ENCODE data around the gene SDF2L1. TPM values are rescaled to one million over a fixed set of nuclear protein-coding genes. Genes with fewer than 3 reads are reported as not detected.

The SDF2L1 gene
- total and polyA plus RNA-seq, 2 of the 13 experiments (the other 11 are each of a cell fraction or from before 2014, with no cell fraction given) = 18.0 to 57.4 TPM

DNA sequence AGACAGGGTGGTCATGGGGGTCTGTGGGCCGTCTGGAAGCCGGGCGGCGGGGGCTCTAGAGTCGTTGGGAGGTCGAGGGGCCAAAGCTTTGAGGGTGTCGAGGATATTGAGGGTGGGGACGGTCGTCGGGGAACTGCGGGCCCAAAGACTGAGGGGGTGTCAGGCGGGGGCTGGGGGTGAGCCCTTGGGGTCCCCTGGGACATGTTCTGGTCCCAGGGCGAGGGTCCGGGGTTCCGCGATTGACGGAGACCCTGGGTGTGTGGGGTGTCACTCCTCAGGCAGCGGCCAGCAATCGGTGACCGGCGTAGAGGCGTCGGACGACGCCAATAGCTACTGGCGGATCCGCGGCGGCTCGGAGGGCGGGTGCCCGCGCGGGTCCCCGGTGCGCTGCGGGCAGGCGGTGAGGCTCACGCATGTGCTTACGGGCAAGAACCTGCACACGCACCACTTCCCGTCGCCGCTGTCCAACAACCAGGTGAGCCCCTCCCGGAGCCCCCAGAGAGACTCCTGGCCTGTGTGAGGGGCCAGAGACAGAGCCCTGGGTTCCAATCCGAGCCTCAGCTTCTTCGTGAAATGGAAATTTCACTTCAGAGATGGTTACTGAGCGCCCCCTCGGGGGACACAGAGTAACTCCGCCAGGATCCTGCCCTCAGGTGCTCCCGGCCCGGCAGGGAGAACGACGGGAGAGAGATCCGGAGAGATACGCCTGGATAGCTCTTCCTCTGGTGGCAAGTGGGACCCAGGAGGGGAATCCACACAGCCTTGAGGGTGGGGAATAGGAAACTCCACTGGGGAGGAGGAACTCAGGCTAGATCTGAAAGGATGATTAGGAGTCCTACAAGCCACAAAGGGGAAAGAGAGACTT is 714 bp downstream of the SDF2L1 start:
- TSS peak; percentile 60 for BruUV-seq (replicated peaks)
- H3K4me2 ChIP-seq (ENCODE audit: low read depth, low read length) = peak overlapping the region; percentile 82
- peak overlapping the region; percentile 78 for H3K27ac ChIP-seq (ENCODE audit: extremely low read length, insufficient read depth, low read length)
- no peaks in the 10 kb centered on the region for H4K20me1 ChIP-seq (ENCODE audit: insufficient read depth, low read length)
- H3K4me3 ChIP-seq (replicated peaks in 1 of 3; ENCODE audit: insufficient read depth in 1 of 3, low read depth in 2 of 3, low read length in 3 of 3) = peak overlapping the region; percentile 66 to 87 (median 85)
- peaks cover 10% of the 10 kb centered on the region for H3K79me2 ChIP-seq (ENCODE audit: insufficient read depth, low read length)
- ChIA-PET CTCF (ENCODE audit: low intra/inter-chr PET ratio, low total read pairs) (interaction anchor here (1.6 to 3.0 kb wide), 3 partner anchors 13 to 49 kb away, joined by 3 to 16 read pairs (median 11); partner anchors contain the start of gene YDJC), POLR2A (interaction anchor here (0.6 to 3.3 kb wide), 11 partner anchors 7 to 685 kb away, joined by 3 to 58 read pairs (median 5); partner anchors contain the start of genes CCDC116, PPIL2 and YDJC)
- H3K36me3 ChIP-seq (replicated peaks in 1 of 2; ENCODE audit: control insufficient read depth in 1 of 2, insufficient read depth in 2 of 2, low read length in 2 of 2) = peaks cover 0 to 13% of the 10 kb centered on the region in 2 experiments; a peak in 2 of 5 replicates
- H3K9me3 ChIP-seq (ENCODE audit: low read length) = no peaks in the 10 kb centered on the region
- no peak overlapping the region for H2AFZ ChIP-seq (ENCODE audit: low read length)
- peaks cover 56% of the 10 kb centered on the region for H3K4me1 ChIP-seq (ENCODE audit: insufficient read depth, low read length)
- intact Hi-C loops (cut with micrococcal nuclease; ENCODE audit: unreplicated experiment) = loop anchor here (2.0 to 5.0 kb wide), 2 partner anchors 18 to 51 kb away; no protein-coding TSS in a partner anchor
- no peaks in the 10 kb centered on the region for H3K27me3 ChIP-seq (ENCODE audit: control insufficient read depth in 1 of 2, insufficient read depth in 2 of 2, low read length in 2 of 2)
- H3K9ac ChIP-seq (ENCODE audit: insufficient read depth, low read depth, low read length) = peak overlapping the region; percentile 79
- ATAC-seq (peak; percentile 50), DNase-seq (ENCODE audit: low spot score) (peak; percentile 62), FAIRE-seq (peak; percentile 86)
- WGBS (ENCODE audit: low lambda C conversion rate) = 2% methylated on average over 26 of the region's 56 CpGs
- in situ Hi-C loops (cut with HindIII; ENCODE audit: extremely low pct_ligation_motif_present, low pct_unique_long_range_greater_than_20kb) = no loop called here
- TF ChIP-seq ZNF558 (CRISPR knock-in tag; IDR thresholded peaks at IDR 0.05; ENCODE audit: borderline replicate concordance) (no peak), NFKBIZ (CRISPR knock-in tag; IDR thresholded peaks at IDR 0.05) (no peak), ZNF782 (CRISPR knock-in tag; IDR thresholded peaks at IDR 0.05; ENCODE audit: borderline replicate concordance) (peak; percentile 24; the same call in 1 of the 2 replicates), NAIF1 (CRISPR knock-in tag; IDR thresholded peaks at IDR 0.05; ENCODE audit: borderline replicate concordance) (0 out of 2 replicates have a peak, but pooled peaks have one; percentile 32), SATB2 (CRISPR knock-in tag; IDR thresholded peaks at IDR 0.05) (no peak), KAT8 (CRISPR knock-in tag; IDR thresholded peaks at IDR 0.05) (0 out of 2 replicates have a peak, but pooled peaks have one; percentile 54), MEF2D (CRISPR knock-in tag; IDR thresholded peaks at IDR 0.05) (0 out of 2 replicates have a peak, but pooled peaks have one; percentile 31), ZNF674 (CRISPR knock-in tag; IDR thresholded peaks at IDR 0.05; ENCODE audit: low read depth) (no peak), TAF15 (IDR thresholded peaks at IDR 0.05; ENCODE audit: low read depth, low read length, poor library complexity, severe bottlenecking) (no peak), KDM2A (CRISPR knock-in tag; IDR thresholded peaks at IDR 0.05; ENCODE audit: borderline replicate concordance, low read depth) (peak; percentile 49; the same call in 1 of the 2 replicates), AKAP8 (CRISPR knock-in tag; IDR thresholded peaks at IDR 0.05) (peak; percentile 26; the same call in 1 of the 2 replicates), KMT2A (CRISPR knock-in tag; IDR thresholded peaks at IDR 0.05) (no peak; the same call in 1 of the 2 replicates), NFKB2 (CRISPR knock-in tag; IDR thresholded peaks at IDR 0.05; ENCODE audit: borderline replicate concordance) (peak; percentile 40; the same call in 1 of the 2 replicates), HDAC1 (CRISPR knock-in tag; IDR thresholded peaks at IDR 0.05) (peak; percentile 53; the same call in 1 of the 2 replicates), SAFB2 (CRISPR knock-in tag; IDR thresholded peaks at IDR 0.05; ENCODE audit: borderline replicate concordance, low read depth) (peak; percentile 58; the same call in 1 of the 2 replicates), ZNF3 (CRISPR knock-in tag; IDR thresholded peaks at IDR 0.05) (0 out of 2 replicates have a peak, but pooled peaks have one; percentile 26), TBX3 (IDR thresholded peaks at IDR 0.05; ENCODE audit: borderline replicate concordance) (no peak), SRF (IDR thresholded peaks at IDR 0.05; ENCODE audit: low read depth, low read length) (no peak)
- TF ChIP-seq, protein P1, sequence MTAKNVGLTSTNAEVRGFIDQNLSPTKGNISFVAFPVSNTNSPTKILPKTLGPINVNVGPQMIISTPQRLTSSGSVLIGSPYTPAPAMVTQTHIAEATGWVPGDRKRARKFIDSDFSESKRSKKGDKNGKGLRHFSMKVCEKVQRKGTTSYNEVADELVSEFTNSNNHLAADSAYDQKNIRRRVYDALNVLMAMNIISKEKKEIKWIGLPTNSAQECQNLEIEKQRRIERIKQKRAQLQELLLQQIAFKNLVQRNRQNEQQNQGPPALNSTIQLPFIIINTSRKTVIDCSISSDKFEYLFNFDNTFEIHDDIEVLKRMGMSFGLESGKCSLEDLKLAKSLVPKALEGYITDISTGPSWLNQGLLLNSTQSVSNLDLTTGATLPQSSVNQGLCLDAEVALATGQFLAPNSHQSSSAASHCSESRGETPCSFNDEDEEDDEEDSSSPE (CRISPR knock-in tag; IDR thresholded peaks at IDR 0.05) = peak; percentile 47; the same call in 1 of the 2 replicates
- TF ChIP-seq, protein P2, sequence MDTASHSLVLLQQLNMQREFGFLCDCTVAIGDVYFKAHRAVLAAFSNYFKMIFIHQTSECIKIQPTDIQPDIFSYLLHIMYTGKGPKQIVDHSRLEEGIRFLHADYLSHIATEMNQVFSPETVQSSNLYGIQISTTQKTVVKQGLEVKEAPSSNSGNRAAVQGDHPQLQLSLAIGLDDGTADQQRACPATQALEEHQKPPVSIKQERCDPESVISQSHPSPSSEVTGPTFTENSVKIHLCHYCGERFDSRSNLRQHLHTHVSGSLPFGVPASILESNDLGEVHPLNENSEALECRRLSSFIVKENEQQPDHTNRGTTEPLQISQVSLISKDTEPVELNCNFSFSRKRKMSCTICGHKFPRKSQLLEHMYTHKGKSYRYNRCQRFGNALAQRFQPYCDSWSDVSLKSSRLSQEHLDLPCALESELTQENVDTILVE (CRISPR knock-in tag; IDR thresholded peaks at IDR 0.05) = 0 out of 2 replicates have a peak, but pooled peaks have one; percentile 15
